Astrocyte of the spinal cord (primary cell): Measurements from ENCODE around the gene FOXO6.

Experiments used
- DNase-seq: peaks from one replicate; pipeline ENCODE4 v3.0.0; 2011; ENCODE audit warnings: low read depth, low spot score
- H3K4me3 ChIP-seq: 2 replicates; pipeline ENCODE4 v1.5.1; 2011; ENCODE audit warnings: low read depth, mild to moderate bottlenecking, low read length, moderate library complexity
- CTCF ChIP-seq: IDR thresholded peaks from 2 replicates; pipeline ENCODE4 v1.5.1; 2012; ENCODE audit warnings: low read depth, mild to moderate bottlenecking, low read length, inconsistent platforms
- in situ Hi-C: cut with HindIII; loops from 2 replicates; pipeline ENCODE4 v1.10.0; 2017; ENCODE audit warnings: low sequenced_read_pairs

Gene FOXO6

GRCh38 chr1:41340655-41341364 lies 20.4 kb upstream of the FOXO6 start:
- in situ Hi-C loops, result no loop called here
- DNase-seq, result no peak
- no peak for TF ChIP-seq CTCF
- H3K4me3 ChIP-seq, result no peak overlapping the region

GRCh38 chr1:41341365-41341683 lies 19.9 kb upstream of the FOXO6 start:
- no peak overlapping the region for H3K4me3 ChIP-seq
- in situ Hi-C loops, result no loop called here
- no peak for TF ChIP-seq CTCF
- no peak for DNase-seq

GRCh38 chr1:41341772-41342562 lies 19.3 kb upstream of the FOXO6 start:
- no peak overlapping the region for H3K4me3 ChIP-seq
- DNase-seq, result no peak
- in situ Hi-C loops, result no loop called here
- TF ChIP-seq CTCF, result no peak

- no peak overlapping the region for H3K4me3 ChIP-seq
- TF ChIP-seq CTCF, result no peak
- DNase-seq, result no peak
- in situ Hi-C loops, result no loop called here
Observed at GRCh38 chr1:41342774-41343355, 18.4 kb upstream of the FOXO6 start.

GRCh38 chr1:41343790-41344699 lies 17.2 kb upstream of the FOXO6 start:
- in situ Hi-C loops, result no loop called here
- DNase-seq, result no peak
- no peak for TF ChIP-seq CTCF
- H3K4me3 ChIP-seq, result no peak overlapping the region

GRCh38 chr1:41344708-41345159 lies 16.5 kb upstream of the FOXO6 start:
- no peak overlapping the region for H3K4me3 ChIP-seq
- in situ Hi-C loops, result no loop called here
- no peak for TF ChIP-seq CTCF
- DNase-seq, result no peak
